HG03045 (cell line): ENCODE data around the gene ADO.
A peak's percentile ranks its signal among the peaks of the same experiment; 100 is the strongest.
"Not testable (repeated sequence)": the region's sequence is repeated elsewhere in the genome, so short reads cannot be mapped to it uniquely, and the experiment has no call there.

Experiments
- ATAC-seq: cut with Tn5 transposase; IDR thresholded peaks from one replicate; pipeline ENCODE4 v1.9.1; 2021; ENCODE audit warnings: mild to moderate bottlenecking, moderate library complexity; ENCODE audit not compliant: unreplicated experiment

The ADO gene

GRCh38 chr10:62804356-62805230 lies at the start of gene ADO:
ADO (plus strand) TSS chr10:62804720; CDS start chr10:62805060, 340 bp downstream.
- peak; percentile 85 for ATAC-seq

- no peak for ATAC-seq
These were observed 49.6 kb upstream of the ADO start for GRCh38 chr10:62754963-62755362.

- no peak for ATAC-seq
These were observed 48.6 kb upstream of the ADO start for GRCh38 chr10:62755662-62756653.

DNA sequence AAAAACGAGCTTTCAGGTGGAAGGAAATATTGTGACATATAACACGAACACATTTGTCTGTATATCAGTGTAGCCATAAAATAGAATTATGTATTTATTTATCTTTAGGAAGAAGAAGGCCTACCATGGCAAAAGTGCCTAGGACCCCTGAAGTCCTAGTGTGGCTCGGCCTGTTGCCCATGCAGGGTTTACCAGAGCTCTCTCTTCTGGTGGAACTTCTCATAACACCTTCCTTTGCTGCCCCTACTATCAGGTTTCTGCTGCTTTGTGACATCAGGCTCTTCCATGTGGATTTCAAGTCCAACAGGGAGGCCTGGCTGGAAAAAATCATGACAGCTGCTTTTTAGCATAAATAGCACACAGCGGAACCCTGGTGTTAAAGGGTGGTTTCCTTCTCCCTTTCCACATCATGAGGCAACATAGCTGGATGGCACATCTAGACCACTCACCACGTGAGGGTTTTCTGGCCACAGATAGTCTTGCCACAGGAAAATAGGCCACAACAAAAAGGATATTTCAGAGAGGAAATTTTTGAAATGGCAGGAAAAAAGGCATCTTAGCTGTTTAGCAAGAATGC lies 44.8 kb upstream of the ADO start:
- ATAC-seq = no peak

- no peak for ATAC-seq
These were observed 44.1 kb upstream of the ADO start for GRCh38 chr10:62760401-62760800.

- ATAC-seq = no peak
These were observed 43.4 kb upstream of the ADO start for GRCh38 chr10:62761115-62761514.

DNA sequence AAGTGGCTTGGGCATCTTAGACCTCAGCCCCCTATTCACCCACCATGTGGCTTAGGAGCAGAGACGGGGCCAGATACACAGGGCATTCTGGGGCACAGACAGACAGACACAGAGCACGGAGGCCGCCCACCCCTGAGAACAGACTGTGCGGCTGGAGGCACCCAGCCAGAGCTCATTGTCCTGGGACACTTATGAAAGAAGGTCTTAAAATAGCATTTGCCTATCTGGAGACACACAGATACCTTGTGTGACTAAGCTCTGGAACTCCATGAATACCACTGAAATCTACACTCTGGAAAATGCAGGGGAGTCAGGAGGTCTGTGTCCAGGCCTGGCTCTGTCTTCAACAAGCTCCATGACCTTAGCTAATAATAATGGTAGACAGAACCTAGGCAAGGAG lies 41.4 kb upstream of the ADO start:
- ATAC-seq = no peak

DNA sequence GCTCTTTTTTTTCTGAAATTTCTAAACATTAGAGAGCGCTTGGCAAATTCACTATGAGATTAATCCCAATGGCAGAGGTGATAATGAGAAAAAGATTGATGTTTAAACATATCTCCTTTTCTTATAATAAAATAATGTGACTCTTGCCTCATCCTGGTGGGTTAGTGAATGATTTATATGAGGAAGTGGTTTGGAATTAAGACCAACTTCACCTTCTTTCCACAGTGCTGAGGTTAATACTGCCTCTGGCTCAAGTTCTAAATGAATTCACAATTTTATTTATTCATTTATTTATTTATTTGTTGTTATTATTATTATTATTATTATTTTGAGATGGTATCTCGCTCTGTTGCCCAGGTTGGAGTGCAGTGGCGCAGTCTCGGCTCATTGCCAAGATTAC lies 40.5 kb upstream of the ADO start:
- ATAC-seq = no peak

DNA sequence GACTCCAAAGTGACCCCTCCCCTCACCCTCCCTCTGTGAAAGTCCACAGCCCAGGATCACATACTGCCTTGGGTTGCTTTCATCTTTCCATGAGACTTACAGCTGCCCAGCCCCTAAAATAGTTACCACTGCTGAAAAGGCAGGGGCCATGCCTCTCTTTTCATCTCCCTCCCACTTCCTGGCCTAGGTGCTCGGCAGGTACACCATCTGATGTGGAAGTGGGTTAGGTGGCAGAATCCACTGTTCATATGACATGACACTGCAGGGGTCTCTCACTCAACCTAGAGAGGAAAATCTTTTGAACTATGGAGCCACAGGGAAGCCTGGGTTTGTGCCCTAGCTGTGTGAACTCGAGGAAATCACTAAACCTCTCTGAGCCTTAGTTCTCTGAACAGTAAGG lies 38.8 kb upstream of the ADO start:
- no peak for ATAC-seq

- ATAC-seq = no peak
These were observed 38.1 kb upstream of the ADO start for GRCh38 chr10:62766386-62766785.

DNA sequence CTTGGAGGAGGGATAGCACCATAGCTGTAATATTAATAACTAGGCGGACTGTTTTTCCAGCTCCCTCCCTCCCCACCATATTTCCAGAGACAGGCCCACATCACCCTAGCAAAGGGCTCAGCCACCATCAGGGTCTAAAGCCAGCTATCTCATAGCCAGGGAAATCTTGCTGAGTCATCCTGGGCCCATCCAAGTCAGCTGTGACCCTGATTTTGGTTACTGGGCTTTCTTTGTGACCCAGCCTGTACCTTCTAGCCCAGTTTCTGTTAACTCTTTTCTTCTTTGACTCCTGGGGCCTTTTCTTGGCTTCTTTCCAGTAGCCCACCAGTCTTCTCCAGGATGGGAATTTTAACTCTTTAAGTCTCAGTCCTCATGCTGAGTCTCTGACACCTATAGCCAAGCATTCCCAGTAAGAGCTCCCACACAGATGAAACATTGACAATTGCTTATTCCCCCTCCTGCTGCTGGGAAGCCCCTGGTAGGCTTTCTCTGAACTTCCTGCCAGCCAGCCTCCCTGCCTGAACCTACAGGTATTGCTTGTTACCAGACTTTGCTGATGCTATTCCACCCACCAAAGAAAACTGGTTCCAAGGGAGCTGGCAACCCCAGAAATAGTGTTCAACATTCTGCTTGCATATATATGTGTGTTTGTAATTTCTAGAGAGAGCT lies 34.8 kb upstream of the ADO start:
- peak; percentile 66 for ATAC-seq

- no peak for ATAC-seq
These were observed 32.1 kb upstream of the ADO start for GRCh38 chr10:62772186-62772974.

DNA sequence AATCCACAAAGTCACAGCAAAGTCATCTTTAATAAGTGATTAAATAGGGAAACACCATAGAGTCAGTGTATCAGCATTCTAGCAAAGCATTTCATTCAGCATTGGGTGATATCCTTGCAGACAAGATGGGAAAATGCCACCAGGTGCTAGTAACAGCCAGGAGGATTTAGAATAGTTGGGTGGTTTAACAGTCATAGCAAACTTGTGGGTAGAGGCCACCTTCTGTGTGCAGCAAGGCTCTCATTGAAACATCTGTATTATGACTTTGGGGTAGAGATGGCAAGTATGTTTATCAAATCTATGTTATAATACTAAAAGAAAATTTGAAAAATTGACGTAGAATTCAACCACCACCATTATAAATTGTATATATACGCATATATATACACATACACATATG lies 26.4 kb upstream of the ADO start:
- ATAC-seq = no peak

- ATAC-seq = peak; percentile 92
These were observed 24.9 kb upstream of the ADO start for GRCh38 chr10:62779487-62780248.

GRCh38 chr10:62784537-62784936 lies 20.0 kb upstream of the ADO start:
- not testable (repeated sequence) for ATAC-seq

DNA sequence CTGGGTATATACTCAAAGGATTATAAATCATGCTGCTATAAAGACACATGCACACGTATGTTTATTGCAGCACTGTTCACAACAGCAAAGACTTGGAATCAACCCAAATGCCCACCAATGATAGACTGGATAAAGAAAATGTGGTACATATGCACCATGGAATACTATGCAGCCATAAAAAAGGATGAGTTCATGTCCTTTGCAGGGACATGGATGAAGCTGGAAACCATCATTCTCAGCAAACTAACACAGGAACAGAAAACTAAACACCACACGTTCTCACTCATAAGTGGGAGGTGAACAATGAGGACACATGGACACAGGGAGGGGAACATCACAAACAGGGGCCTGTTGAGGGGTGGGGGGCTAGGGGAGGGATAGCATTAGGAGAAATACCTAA lies 16.2 kb upstream of the ADO start:
- ATAC-seq = not testable (repeated sequence)

GRCh38 chr10:62788861-62789467 lies 15.6 kb upstream of the ADO start:
- no peak for ATAC-seq

DNA sequence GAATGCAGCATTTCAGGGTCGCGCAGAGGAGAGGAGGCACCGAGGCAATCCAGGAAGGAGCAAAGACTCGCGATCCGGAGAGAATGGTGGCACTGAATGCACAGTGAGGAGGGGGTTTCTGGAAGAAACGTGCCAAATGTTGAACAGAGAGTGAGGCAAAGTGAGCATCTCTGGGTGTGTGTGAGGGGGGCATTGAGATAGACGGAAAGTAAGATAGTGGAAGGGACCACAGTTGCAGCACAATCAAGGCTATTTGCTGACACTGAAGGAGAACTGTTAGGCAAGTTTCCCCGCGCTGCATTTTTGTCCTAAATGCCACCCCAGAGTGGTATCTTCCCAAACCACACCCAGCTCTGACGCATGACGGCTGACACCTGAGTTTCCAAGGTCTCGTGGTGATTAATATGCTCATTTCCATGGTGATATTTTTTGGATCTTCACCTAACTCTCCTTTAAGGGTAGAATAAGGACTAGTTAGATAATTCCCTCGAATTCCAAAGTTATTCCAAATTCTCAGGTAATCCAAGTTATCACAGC lies 14.4 kb upstream of the ADO start:
- no peak for ATAC-seq

- ATAC-seq = no peak
These were observed 13.9 kb upstream of the ADO start for GRCh38 chr10:62790571-62790970.
